ENCODE measurements around the gene SGSM2. TPM values are rescaled to one million over a fixed set of nuclear protein-coding genes. Genes with fewer than 3 reads are reported as not detected.

The SGSM2 gene
- total and polyA plus RNA-seq, 8 donors = 17.6 to 153 (median 28.1) TPM

GRCh38 chr17:2423271-2423670, 86.0 kb downstream of the SGSM2 start:
- FAIRE-seq (no peak), DNase-seq (no peak), ATAC-seq (no peak)
- Histone ChIP-seq H3K4me1 (peaks cover 6 to 13% (median 9%) of the 10 kb centered on the region in 3 donors), H3K36me3 (peaks cover 0 to 11% (median 0%) of the 10 kb centered on the region in 3 donors), H3K27me3 (no peaks in the 10 kb centered on the region), H3K4me3 (no peak overlapping the region), H3K9me3 (no peaks in the 10 kb centered on the region), H3K27ac (no peak overlapping the region)
- TF ChIP-seq, protein P1, sequence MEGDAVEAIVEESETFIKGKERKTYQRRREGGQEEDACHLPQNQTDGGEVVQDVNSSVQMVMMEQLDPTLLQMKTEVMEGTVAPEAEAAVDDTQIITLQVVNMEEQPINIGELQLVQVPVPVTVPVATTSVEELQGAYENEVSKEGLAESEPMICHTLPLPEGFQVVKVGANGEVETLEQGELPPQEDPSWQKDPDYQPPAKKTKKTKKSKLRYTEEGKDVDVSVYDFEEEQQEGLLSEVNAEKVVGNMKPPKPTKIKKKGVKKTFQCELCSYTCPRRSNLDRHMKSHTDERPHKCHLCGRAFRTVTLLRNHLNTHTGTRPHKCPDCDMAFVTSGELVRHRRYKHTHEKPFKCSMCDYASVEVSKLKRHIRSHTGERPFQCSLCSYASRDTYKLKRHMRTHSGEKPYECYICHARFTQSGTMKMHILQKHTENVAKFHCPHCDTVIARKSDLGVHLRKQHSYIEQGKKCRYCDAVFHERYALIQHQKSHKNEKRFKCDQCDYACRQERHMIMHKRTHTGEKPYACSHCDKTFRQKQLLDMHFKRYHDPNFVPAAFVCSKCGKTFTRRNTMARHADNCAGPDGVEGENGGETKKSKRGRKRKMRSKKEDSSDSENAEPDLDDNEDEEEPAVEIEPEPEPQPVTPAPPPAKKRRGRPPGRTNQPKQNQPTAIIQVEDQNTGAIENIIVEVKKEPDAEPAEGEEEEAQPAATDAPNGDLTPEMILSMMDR (IDR thresholded peaks at IDR 0.05) = no peak
- 84 to 98% methylated on average over 6 of the region's 6 CpGs for WGBS, 2 donors
- intact Hi-C loops (cut with DNase I) = loop anchor here in 1 of 3 donors (10.0 kb wide), 1 partner anchor 48 kb away; no protein-coding TSS in a partner anchor

GRCh38 chr17:2427215-2427614, 89.9 kb downstream of the SGSM2 start:
- WGBS, 2 donors = 30 to 40% methylated on average over 2 of the region's 2 CpGs
- ATAC-seq (no peak), DNase-seq (no peak), FAIRE-seq (no peak)
- Histone ChIP-seq H3K27ac (no peak overlapping the region), H3K4me3 (no peak overlapping the region), H3K4me1 (peaks cover 0 to 4% (median 3%) of the 10 kb centered on the region in 3 donors), H3K9me3 (no peaks in the 10 kb centered on the region), H3K27me3 (no peaks in the 10 kb centered on the region), H3K36me3 (no peaks in the 10 kb centered on the region)
- intact Hi-C loops (cut with DNase I) = loop anchor here in 1 of 3 donors (10.0 kb wide), 1 partner anchor 52 kb away; no protein-coding TSS in a partner anchor
- TF ChIP-seq, protein P1 (IDR thresholded peaks at IDR 0.05) = no peak

GRCh38 chr17:2427910-2428309, 90.6 kb downstream of the SGSM2 start:
- intact Hi-C loops (cut with DNase I) = loop anchor here in 1 of 3 donors (10.0 kb wide), 1 partner anchor 53 kb away; no protein-coding TSS in a partner anchor
- no peak for DNase-seq
- H3K9me3 ChIP-seq = no peaks in the 10 kb centered on the region
- no peak for FAIRE-seq
- no peaks in the 10 kb centered on the region for H3K27me3 ChIP-seq
- no peaks in the 10 kb centered on the region for H3K36me3 ChIP-seq
- ATAC-seq = no peak
- peaks cover 0 to 4% (median 3%) of the 10 kb centered on the region in 3 donors for H3K4me1 ChIP-seq
- 98 to 100% methylated on average over 1 of the region's 1 CpG for WGBS, 2 donors
- H3K27ac ChIP-seq = no peak overlapping the region
- TF ChIP-seq, protein P1 (IDR thresholded peaks at IDR 0.05) = no peak
- no peak overlapping the region for H3K4me3 ChIP-seq

Other genes with a start within 250 kb of the SGSM2 start
- 10 to 100 TPM in 4 of 6 donors, 1 to 10 TPM in 2; 8.4 to 17.0 (median 10.8) TPM for gene SMG6, start 33.7 kb upstream of the SGSM2 start, total RNA-seq
- 10 to 100 TPM; 16.3 to 19.8 TPM for gene SMG6, start 33.7 kb upstream of the SGSM2 start, polyA plus RNA-seq
- 1 to 10 TPM; 5.1 to 9.9 (median 5.3) TPM for gene SRR, start 33.6 kb upstream of the SGSM2 start, total RNA-seq
- 1 to 10 TPM; 2.0 to 3.8 TPM for gene SRR, start 33.6 kb upstream of the SGSM2 start, polyA plus RNA-seq
- gene TSR1, start 1.0 kb upstream of the SGSM2 start, total RNA-seq = 10 to 100 TPM in 4 of 6 donors, 1 to 10 TPM in 2; 8.3 to 17.3 (median 13.6) TPM
- 10 to 100 TPM; 10.7 to 10.8 TPM for gene TSR1, start 1.0 kb upstream of the SGSM2 start, polyA plus RNA-seq
- 10 to 100 TPM in 4 of 6 donors, 1 to 10 TPM in 2; 8.7 to 15.8 (median 10.3) TPM for gene MNT, start 63.6 kb downstream of the SGSM2 start, total RNA-seq
- 10 to 100 TPM in 1 of 2 donors, 1 to 10 TPM in 1; 9.6 to 15.3 TPM for gene MNT, start 63.6 kb downstream of the SGSM2 start, polyA plus RNA-seq
- 10 to 100 TPM in 5 of 6 donors, 1 to 10 TPM in 1; 9.2 to 16.5 (median 13.1) TPM for gene METTL16, start 174.4 kb downstream of the SGSM2 start, total RNA-seq
- 10 to 100 TPM; 15.5 to 19.6 TPM for gene METTL16, start 174.4 kb downstream of the SGSM2 start, polyA plus RNA-seq